ENCODE data around the gene TUBB. TPM values are rescaled to one million over a fixed set of nuclear protein-coding genes. Genes with fewer than 3 reads are reported as not detected.

The TUBB gene
- total and polyA plus RNA-seq, 9 of the 15 experiments (the other 6 are each of a cell fraction or from before 2014, with no cell fraction given) = 971 to 2,870 (median 1,478) TPM

GRCh38 chr6:30686908-30687658, 33.1 kb upstream of the TUBB start (continued):
- TF ChIP-seq ZNF224 (CRISPR knock-in tag; IDR thresholded peaks at IDR 0.05) (no peak), NONO (IDR thresholded peaks at IDR 0.05; ENCODE audit: low read depth in 2 of 2, low read length in 1 of 2) (no peak), UBTF (IDR thresholded peaks at IDR 0.05; ENCODE audit: borderline replicate concordance in 1 of 2, low read depth in 2 of 2, low read length in 2 of 2) (peak; percentile 31 to 49), SPI1 (IDR thresholded peaks at IDR 0.05; ENCODE audit: borderline replicate concordance, low read depth, low read length) (peak; percentile 82; the same call in 1 of the 2 replicates), PHTF2 (CRISPR knock-in tag; IDR thresholded peaks at IDR 0.05) (no peak), TSHZ1 (CRISPR knock-in tag; IDR thresholded peaks at IDR 0.05) (no peak), ZNF324 (CRISPR knock-in tag; IDR thresholded peaks at IDR 0.05) (no peak), MTA1 (IDR thresholded peaks at IDR 0.05; ENCODE audit: borderline replicate concordance) (peak; percentile 93), IRF1 (CRISPR knock-in tag; IDR thresholded peaks at IDR 0.05; ENCODE audit: borderline replicate concordance) (no peak), ZNF592 (IDR thresholded peaks at IDR 0.05) (no peak), SMAD3 (CRISPR knock-in tag; conservative IDR thresholded peaks at IDR 0.05) (no peak), ESRRB (CRISPR knock-in tag; IDR thresholded peaks at IDR 0.05; ENCODE audit: borderline replicate concordance) (no peak), ZNF695 (CRISPR knock-in tag; IDR thresholded peaks at IDR 0.05) (no peak), FOXM1 (IDR thresholded peaks at IDR 0.05; ENCODE audit: low read depth) (no peak), FOXM1 (CRISPR knock-in tag; IDR thresholded peaks at IDR 0.05; ENCODE audit: low read depth) (no peak), NR4A1 (CRISPR knock-in tag; IDR thresholded peaks at IDR 0.05) (0 out of 2 replicates have a peak, but pooled peaks have one; percentile 25), NR4A1 (tag; IDR thresholded peaks at IDR 0.05) (no peak)

Data from K562 (cell line).